ENCODE measurements around the gene CDK8.

CDK8 gene

GRCh38 chr13:26236296-26236695, 17.6 kb upstream of the CDK8 start:
- H4K20me1 ChIP-seq (ENCODE audit: low read depth, low read length), result no peaks in the 10 kb centered on the region
- H2AFZ ChIP-seq (ENCODE audit: low read depth, low read length, severe bottlenecking), result no peak overlapping the region
- no peak overlapping the region for H3K4me2 ChIP-seq (ENCODE audit: low read depth, low read length, poor library complexity, severe bottlenecking)
- H3K27ac ChIP-seq (ENCODE audit: low read depth, low read length), result no peak overlapping the region
- H3K4me3 ChIP-seq (ENCODE audit: insufficient read depth, low read length, poor library complexity, severe bottlenecking), result no peak overlapping the region
- H3F3A ChIP-seq (ENCODE audit: insufficient read depth), result no peaks in the 10 kb centered on the region
- H3K9me2 ChIP-seq (replicated peaks; ENCODE audit: insufficient read depth, low read length), result no peaks in the 10 kb centered on the region
- no peaks in the 10 kb centered on the region for H3K36me3 ChIP-seq (ENCODE audit: low read length)
- no peaks in the 10 kb centered on the region for H3K79me2 ChIP-seq (ENCODE audit: insufficient read depth, low read length)
- no peak for TF ChIP-seq EZH2phosphoT487 (conservative IDR thresholded peaks at IDR 0.05; ENCODE audit: low read length)
- TF ChIP-seq CTCF (IDR thresholded peaks at IDR 0.05; ENCODE audit: insufficient read depth, low read length, poor library complexity, severe bottlenecking), result no peak
- no peaks in the 10 kb centered on the region for H3K27me3 ChIP-seq (ENCODE audit: low read length)
- no peak overlapping the region for H3K9ac ChIP-seq (ENCODE audit: low read length)
- H3K9me3 ChIP-seq (ENCODE audit: insufficient read depth, low read length), result no peaks in the 10 kb centered on the region

- Histone ChIP-seq H3K4me3 (ENCODE audit: insufficient read depth, low read length, poor library complexity, severe bottlenecking) (no peak overlapping the region), H3K9me2 (replicated peaks; ENCODE audit: insufficient read depth, low read length) (no peaks in the 10 kb centered on the region), H3K27ac (ENCODE audit: low read depth, low read length) (no peak overlapping the region), H3K9ac (ENCODE audit: low read length) (no peak overlapping the region), H3K27me3 (ENCODE audit: low read length) (no peaks in the 10 kb centered on the region), H2AFZ (ENCODE audit: low read depth, low read length, severe bottlenecking) (no peak overlapping the region), H3F3A (ENCODE audit: insufficient read depth) (no peaks in the 10 kb centered on the region), H3K9me3 (ENCODE audit: insufficient read depth, low read length) (0 out of 2 replicates have a peak, but pooled peaks cover 4% of the 10 kb centered on the region), H4K20me1 (ENCODE audit: low read depth, low read length) (no peaks in the 10 kb centered on the region), H3K36me3 (ENCODE audit: low read length) (no peaks in the 10 kb centered on the region), H3K79me2 (ENCODE audit: insufficient read depth, low read length) (no peaks in the 10 kb centered on the region), H3K4me2 (ENCODE audit: low read depth, low read length, poor library complexity, severe bottlenecking) (no peak overlapping the region)
- TF ChIP-seq CTCF (IDR thresholded peaks at IDR 0.05; ENCODE audit: insufficient read depth, low read length, poor library complexity, severe bottlenecking) (no peak), EZH2phosphoT487 (conservative IDR thresholded peaks at IDR 0.05; ENCODE audit: low read length) (no peak)
Measured at GRCh38 chr13:26246154-26246553, 7.8 kb upstream of the CDK8 start.

GRCh38 chr13:26247011-26247410, 6.9 kb upstream of the CDK8 start:
- Histone ChIP-seq H3K4me2 (ENCODE audit: low read depth, low read length, poor library complexity, severe bottlenecking) (no peak overlapping the region), H3K79me2 (ENCODE audit: insufficient read depth, low read length) (no peaks in the 10 kb centered on the region), H4K20me1 (ENCODE audit: low read depth, low read length) (no peaks in the 10 kb centered on the region)

More at GRCh38 chr13:26247011-26247410, 6.9 kb upstream of the CDK8 start:
- H3K9me3 ChIP-seq (ENCODE audit: insufficient read depth, low read length), result 0 out of 2 replicates have a peak, but pooled peaks cover 4% of the 10 kb centered on the region
- H3K9ac ChIP-seq (ENCODE audit: low read length), result no peak overlapping the region
- H3K27ac ChIP-seq (ENCODE audit: low read depth, low read length), result no peak overlapping the region
- H3K36me3 ChIP-seq (ENCODE audit: low read length), result no peaks in the 10 kb centered on the region
- TF ChIP-seq CTCF (IDR thresholded peaks at IDR 0.05; ENCODE audit: insufficient read depth, low read length, poor library complexity, severe bottlenecking) (no peak), EZH2phosphoT487 (conservative IDR thresholded peaks at IDR 0.05; ENCODE audit: low read length) (no peak)
- H3K4me3 ChIP-seq (ENCODE audit: insufficient read depth, low read length, poor library complexity, severe bottlenecking), result no peak overlapping the region
- H3K9me2 ChIP-seq (replicated peaks; ENCODE audit: insufficient read depth, low read length), result no peaks in the 10 kb centered on the region
- no peaks in the 10 kb centered on the region for H3F3A ChIP-seq (ENCODE audit: insufficient read depth)
- H3K27me3 ChIP-seq (ENCODE audit: low read length), result no peaks in the 10 kb centered on the region
- no peak overlapping the region for H2AFZ ChIP-seq (ENCODE audit: low read depth, low read length, severe bottlenecking)
